ENCODE data around the gene TXNRD2. TPM values are rescaled to one million over a fixed set of nuclear protein-coding genes. Genes with fewer than 3 reads are reported as not detected.

TXNRD2 gene
- total RNA-seq, 1 donor from 2014 or later: 25.7 TPM

DNA sequence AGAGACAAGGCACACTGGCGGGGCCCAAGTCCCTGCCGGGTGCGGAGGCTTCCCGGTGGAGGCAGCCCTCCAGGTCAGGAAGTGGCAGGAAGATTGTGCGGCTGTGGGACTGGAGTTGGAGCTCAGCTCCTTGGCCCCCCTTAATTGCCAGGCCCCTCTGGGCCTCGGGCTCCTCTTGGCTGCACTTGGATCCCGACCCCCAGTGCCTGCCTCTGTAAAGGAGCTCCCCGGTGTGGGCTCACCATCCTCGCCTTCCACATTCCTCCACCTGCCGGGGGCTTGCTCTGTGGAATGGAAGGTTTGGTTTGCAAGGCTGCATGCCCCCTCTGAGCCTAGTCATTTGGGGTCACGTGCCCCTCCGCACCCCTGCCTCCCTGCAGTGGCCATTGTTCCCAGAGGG, 38.1 kb downstream of the TXNRD2 start:
- peaks cover 6% of the 10 kb centered on the region for H3K4me1 Mint-ChIP-seq (ENCODE audit: low read depth, unreplicated experiment)

GRCh38 chr22:19903031-19903430, 38.6 kb downstream of the TXNRD2 start:
- no peaks in the 10 kb centered on the region for H3K36me3 ChIP-seq (ENCODE audit: insufficient read depth, low read length)
- H3K27me3 Mint-ChIP-seq (ENCODE audit: low read depth, unreplicated experiment): no peaks in the 10 kb centered on the region
- no peak overlapping the region for H3K9ac ChIP-seq (ENCODE audit: low read length)
- no peak overlapping the region for H2AFZ ChIP-seq (ENCODE audit: low read depth, low read length)
- H3K36me3 Mint-ChIP-seq (ENCODE audit: low read depth, unreplicated experiment): peaks cover 3% of the 10 kb centered on the region
- TF ChIP-seq, protein P1, sequence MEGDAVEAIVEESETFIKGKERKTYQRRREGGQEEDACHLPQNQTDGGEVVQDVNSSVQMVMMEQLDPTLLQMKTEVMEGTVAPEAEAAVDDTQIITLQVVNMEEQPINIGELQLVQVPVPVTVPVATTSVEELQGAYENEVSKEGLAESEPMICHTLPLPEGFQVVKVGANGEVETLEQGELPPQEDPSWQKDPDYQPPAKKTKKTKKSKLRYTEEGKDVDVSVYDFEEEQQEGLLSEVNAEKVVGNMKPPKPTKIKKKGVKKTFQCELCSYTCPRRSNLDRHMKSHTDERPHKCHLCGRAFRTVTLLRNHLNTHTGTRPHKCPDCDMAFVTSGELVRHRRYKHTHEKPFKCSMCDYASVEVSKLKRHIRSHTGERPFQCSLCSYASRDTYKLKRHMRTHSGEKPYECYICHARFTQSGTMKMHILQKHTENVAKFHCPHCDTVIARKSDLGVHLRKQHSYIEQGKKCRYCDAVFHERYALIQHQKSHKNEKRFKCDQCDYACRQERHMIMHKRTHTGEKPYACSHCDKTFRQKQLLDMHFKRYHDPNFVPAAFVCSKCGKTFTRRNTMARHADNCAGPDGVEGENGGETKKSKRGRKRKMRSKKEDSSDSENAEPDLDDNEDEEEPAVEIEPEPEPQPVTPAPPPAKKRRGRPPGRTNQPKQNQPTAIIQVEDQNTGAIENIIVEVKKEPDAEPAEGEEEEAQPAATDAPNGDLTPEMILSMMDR (IDR thresholded peaks at IDR 0.05; ENCODE audit: insufficient read depth, low read depth, low read length): no peak
- TF ChIP-seq EZH2 (IDR thresholded peaks at IDR 0.05; ENCODE audit: insufficient read depth, low read length): no peak
- H3K4me3 ChIP-seq (ENCODE audit: insufficient read depth, low read depth, low read length): no peak overlapping the region
- H3K4me1 Mint-ChIP-seq (ENCODE audit: low read depth, unreplicated experiment): peaks cover 6% of the 10 kb centered on the region
- H3K4me3 Mint-ChIP-seq (ENCODE audit: unreplicated experiment): no peak overlapping the region
- H3K4me2 ChIP-seq (ENCODE audit: low read length): no peak overlapping the region
- H3K27ac Mint-ChIP-seq (ENCODE audit: unreplicated experiment): no peak overlapping the region
- no peaks in the 10 kb centered on the region for H4K20me1 ChIP-seq (ENCODE audit: insufficient read depth, low read length)
- H3K4me1 ChIP-seq (ENCODE audit: insufficient read depth, low read length): peaks cover 3% of the 10 kb centered on the region
- no peak for FAIRE-seq
- H3K9me3 ChIP-seq (ENCODE audit: insufficient read depth, low read depth, low read length): no peaks in the 10 kb centered on the region
- H3K27me3 ChIP-seq (ENCODE audit: insufficient read depth, low read length): no peaks in the 10 kb centered on the region
- DNase-seq (ENCODE audit: low read depth): no peak
- no peaks in the 10 kb centered on the region for H3K9me3 Mint-ChIP-seq (ENCODE audit: unreplicated experiment)
- no peaks in the 10 kb centered on the region for H3K79me2 ChIP-seq (ENCODE audit: insufficient read depth, low read length)
- H3K27ac ChIP-seq (ENCODE audit: low read depth, low read length): no peak overlapping the region

More for the DNA sequence above, 38.1 kb downstream of the TXNRD2 start:
- Histone ChIP-seq H3K27me3 (ENCODE audit: insufficient read depth, low read length) (no peaks in the 10 kb centered on the region), H3K27ac (ENCODE audit: low read depth, low read length) (no peak overlapping the region), H3K9me3 (ENCODE audit: insufficient read depth, low read depth, low read length) (no peaks in the 10 kb centered on the region), H4K20me1 (ENCODE audit: insufficient read depth, low read length) (no peaks in the 10 kb centered on the region), H2AFZ (ENCODE audit: low read depth, low read length) (no peak overlapping the region), H3K4me2 (ENCODE audit: low read length) (no peak overlapping the region), H3K9ac (ENCODE audit: low read length) (no peak overlapping the region), H3K4me3 (ENCODE audit: insufficient read depth, low read depth, low read length) (no peak overlapping the region), H3K4me1 (ENCODE audit: insufficient read depth, low read length) (peaks cover 3% of the 10 kb centered on the region), H3K36me3 (ENCODE audit: insufficient read depth, low read length) (peaks cover 2% of the 10 kb centered on the region), H3K79me2 (ENCODE audit: insufficient read depth, low read length) (no peaks in the 10 kb centered on the region)
- no peak for TF ChIP-seq EZH2 (IDR thresholded peaks at IDR 0.05; ENCODE audit: insufficient read depth, low read length)
- TF ChIP-seq, protein P1 (IDR thresholded peaks at IDR 0.05; ENCODE audit: insufficient read depth, low read depth, low read length): no peak
- no peaks in the 10 kb centered on the region for H3K27me3 Mint-ChIP-seq (ENCODE audit: low read depth, unreplicated experiment)
- no peak for FAIRE-seq
- H3K36me3 Mint-ChIP-seq (ENCODE audit: low read depth, unreplicated experiment): peaks cover 3% of the 10 kb centered on the region
- H3K27ac Mint-ChIP-seq (ENCODE audit: unreplicated experiment): no peak overlapping the region
- H3K4me3 Mint-ChIP-seq (ENCODE audit: unreplicated experiment): no peak overlapping the region
- H3K9me3 Mint-ChIP-seq (ENCODE audit: unreplicated experiment): no peaks in the 10 kb centered on the region
- DNase-seq (ENCODE audit: low read depth): no peak

- TF ChIP-seq, protein P1 (IDR thresholded peaks at IDR 0.05; ENCODE audit: insufficient read depth, low read depth, low read length): no peak
- no peak for TF ChIP-seq EZH2 (IDR thresholded peaks at IDR 0.05; ENCODE audit: insufficient read depth, low read length)
- Mint-ChIP-seq H3K9me3 (ENCODE audit: unreplicated experiment) (no peaks in the 10 kb centered on the region), H3K4me3 (ENCODE audit: unreplicated experiment) (no peak overlapping the region), H3K27ac (ENCODE audit: unreplicated experiment) (no peak overlapping the region), H3K4me1 (ENCODE audit: low read depth, unreplicated experiment) (peaks cover 8% of the 10 kb centered on the region), H3K27me3 (ENCODE audit: low read depth, unreplicated experiment) (no peaks in the 10 kb centered on the region), H3K36me3 (ENCODE audit: low read depth, unreplicated experiment) (peaks cover 3% of the 10 kb centered on the region)
- Histone ChIP-seq H3K4me3 (ENCODE audit: insufficient read depth, low read depth, low read length) (no peak overlapping the region), H3K27ac (ENCODE audit: low read depth, low read length) (no peak overlapping the region), H3K4me1 (ENCODE audit: insufficient read depth, low read length) (peaks cover 3% of the 10 kb centered on the region), H3K36me3 (ENCODE audit: insufficient read depth, low read length) (no peaks in the 10 kb centered on the region), H4K20me1 (ENCODE audit: insufficient read depth, low read length) (no peaks in the 10 kb centered on the region), H3K4me2 (ENCODE audit: low read length) (no peak overlapping the region), H3K9me3 (ENCODE audit: insufficient read depth, low read depth, low read length) (no peaks in the 10 kb centered on the region), H3K79me2 (ENCODE audit: insufficient read depth, low read length) (no peaks in the 10 kb centered on the region), H3K27me3 (ENCODE audit: insufficient read depth, low read length) (no peaks in the 10 kb centered on the region), H3K9ac (ENCODE audit: low read length) (no peak overlapping the region), H2AFZ (ENCODE audit: low read depth, low read length) (no peak overlapping the region)
- no peak for DNase-seq (ENCODE audit: low read depth)
- FAIRE-seq: no peak
Observed at GRCh38 chr22:19902245-19902715, 39.3 kb downstream of the TXNRD2 start.
